CD14-positive monocyte (primary cell): ENCODE results near the gene GAS6. TPM values are rescaled to one million over a fixed set of nuclear protein-coding genes. Genes with fewer than 3 reads are reported as not detected.

Experiments used
- DNase-seq, 3 donors: peaks; one replicate each; pipeline ENCODE4 v3.0.0-alpha.2; 2011 to 2022
- H2AFZ ChIP-seq: 2 replicates; pipeline ENCODE4 v1.6.0; 2012; ENCODE audit warnings: mild to moderate bottlenecking, low read depth, low read length, inconsistent platforms; ENCODE audit not compliant: insufficient read depth, poor library complexity, severe bottlenecking
- H3K27ac ChIP-seq, 2 donors: 1 replicate in 1 of 2; 2 replicates in 1 of 2; pipeline ENCODE4 v1.5.1; 2012 to 2013; ENCODE audit warnings: low read length in 2 of 2, control low read depth in 1 of 2, inconsistent platforms in 1 of 2, low read depth in 1 of 2, mild to moderate bottlenecking in 1 of 2
- H3K27me3 ChIP-seq, 2 donors: one replicate each; pipeline versions ENCODE4 v1.6.0 to v1.6.1; 2011 to 2013; ENCODE audit warnings: low read length in 2 of 2; ENCODE audit not compliant: control insufficient read depth in 2 of 2, insufficient read depth in 2 of 2
- H3K36me3 ChIP-seq, 2 donors: replicated peaks in 1 of 2; 1 replicate in 1 of 2; 2 replicates in 1 of 2; pipeline versions ENCODE4 v1.5.1 to v1.6.1; 2012 to 2013; ENCODE audit warnings: low read length in 2 of 2, control low read depth in 1 of 2, inconsistent platforms in 1 of 2, mild to moderate bottlenecking in 1 of 2; ENCODE audit not compliant: insufficient read depth in 2 of 2, control insufficient read depth in 1 of 2
- H3K4me1 ChIP-seq, 2 donors: 1 replicate in 1 of 2; 2 replicates in 1 of 2; pipeline versions ENCODE4 v1.5.1 to v1.6.1; 2012 to 2013; ENCODE audit warnings: low read length in 2 of 2, control low read depth in 1 of 2, inconsistent platforms in 1 of 2, mild to moderate bottlenecking in 1 of 2, moderate library complexity in 1 of 2; ENCODE audit not compliant: insufficient read depth in 2 of 2, control insufficient read depth in 1 of 2
- H3K4me2 ChIP-seq: replicated peaks from 2 replicates; pipeline ENCODE3; 2012; ENCODE audit warnings: low read length, moderate library complexity, mild to moderate bottlenecking; ENCODE audit not compliant: poor library complexity, severe bottlenecking; ENCODE audit errors: extremely low read depth
- H3K4me3 ChIP-seq, 3 experiments: fragments of 200-600 bp in 1 of 3; sonication (generic) in 1 of 3; replicated peaks in 1 of 3; 1 replicate in 2 of 3; 2 replicates in 1 of 3; pipeline ENCODE4 v1.5.1; 2011 to 2013; ENCODE audit warnings: low read length in 3 of 3, mild to moderate bottlenecking in 3 of 3, control low read depth in 2 of 3, low read depth in 2 of 3, inconsistent platforms in 1 of 3, moderate library complexity in 1 of 3
- H3K79me2 ChIP-seq: 2 replicates; pipeline ENCODE4 v1.6.0; 2012; ENCODE audit warnings: mild to moderate bottlenecking, control low read depth, inconsistent platforms, low read length, moderate library complexity; ENCODE audit not compliant: insufficient read depth
- H3K9ac ChIP-seq: 2 replicates; pipeline ENCODE4 v1.6.0; 2017; ENCODE audit warnings: low read length, mild to moderate bottlenecking; ENCODE audit not compliant: insufficient read depth, poor library complexity, severe bottlenecking
- H3K9me3 ChIP-seq, 2 donors: replicated peaks in 1 of 2; 1 replicate in 1 of 2; 2 replicates in 1 of 2; pipeline versions ENCODE4 v1.5.1 to v1.6.1; 2012 to 2013; ENCODE audit warnings: low read length in 2 of 2, control low read depth in 1 of 2; ENCODE audit not compliant: control insufficient read depth in 1 of 2, insufficient read depth in 1 of 2
- H4K20me1 ChIP-seq: 2 replicates; pipeline ENCODE4 v1.6.0; 2012; ENCODE audit warnings: mild to moderate bottlenecking, low read length, control low read depth, moderate library complexity; ENCODE audit not compliant: insufficient read depth
- H3K27ac Mint-ChIP-seq, 7 donors: one replicate each; pipeline ENCODE4 v1.8.0; 2020; ENCODE audit warnings: mild to moderate bottlenecking in 7 of 7, mixed read lengths in 7 of 7, moderate library complexity in 6 of 7, inconsistent platforms in 2 of 7
- H3K27me3 Mint-ChIP-seq, 3 donors: one replicate each; pipeline ENCODE4 v1.8.0; 2021 to 2022; ENCODE audit warnings: low read depth in 3 of 3, mild to moderate bottlenecking in 3 of 3, mixed read lengths in 3 of 3, moderate library complexity in 3 of 3, inconsistent platforms in 1 of 3
- H3K36me3 Mint-ChIP-seq, 2 donors: one replicate each; pipeline ENCODE4 v1.8.0; 2020; ENCODE audit warnings: mixed read lengths in 2 of 2, inconsistent platforms in 1 of 2, mild to moderate bottlenecking in 1 of 2
- H3K4me1 Mint-ChIP-seq: one replicate; pipeline ENCODE4 v1.8.0; 2020; ENCODE audit warnings: mild to moderate bottlenecking, mixed read lengths
- H3K4me3 Mint-ChIP-seq, 2 donors: one replicate each; pipeline ENCODE4 v1.8.0; 2020; ENCODE audit warnings: mild to moderate bottlenecking in 2 of 2, mixed read lengths in 2 of 2, moderate library complexity in 1 of 2
- H3K9me3 Mint-ChIP-seq, 7 donors: one replicate each; pipeline ENCODE4 v1.8.0; 2020 to 2022; ENCODE audit warnings: mixed read lengths in 7 of 7, mild to moderate bottlenecking in 6 of 7, moderate library complexity in 6 of 7, inconsistent platforms in 2 of 7
- CTCF ChIP-seq: fragments of 200-600 bp; IDR thresholded peaks from one replicate; pipeline ENCODE4 v1.8.0; 2022; ENCODE audit warnings: antibody characterized with exemption, mild to moderate bottlenecking
- WGBS: methylation state at CpG from one replicate; pipeline ENCODE4 v1.1.5; 2013; ENCODE audit warnings: missing lambda C conversion rate; ENCODE audit not compliant: insufficient coverage; 5-methylcytosine and 5-hydroxymethylcytosine counted together
- intact Hi-C, 2 donors: fragments of 100-400 bp; cut with micrococcal nuclease; formaldehyde crosslinking; loops; one replicate each; pipeline versions ENCODE4 v1.15.0 to v1.15.1; 2023
- polyA plus RNA-seq, 3 donors: library from polyadenylated mRNA; depleted of rRNA in 1 of 3; unstranded in 2 of 3; stranded (reverse) in 1 of 3; fragments of 300-500 nt in 2 of 3; fragments of >200 nt in 1 of 3; fragmentation: Illumina TruSeq in 2 of 3; gene quantifications; 1 replicate in 2 of 3; 2 replicates in 1 of 3; pipeline ENCODE4 v1.2.3, GENCODE V29; 2012 to 2021

The GAS6 gene
- polyA plus RNA-seq, 3 donors: 1.8 to 7.5 (median 1.9) TPM

- no peak for TF ChIP-seq CTCF
- Histone ChIP-seq H4K20me1 (no peaks in the 10 kb centered on the region), H3K27me3 (no peaks in the 10 kb centered on the region), H3K4me2 (no peak overlapping the region), H3K27ac (no peak overlapping the region), H3K79me2 (no peaks in the 10 kb centered on the region), H3K9me3 (no peaks in the 10 kb centered on the region), H3K4me3 (no peak overlapping the region), H2AFZ (no peak overlapping the region), H3K36me3 (no peaks in the 10 kb centered on the region), H3K4me1 (no peaks in the 10 kb centered on the region), H3K9ac (no peak overlapping the region)
- H3K27me3 Mint-ChIP-seq: peaks cover 10 to 27% (median 11%) of the 10 kb centered on the region in 3 donors
- 95% methylated on average over 44 of the region's 51 CpGs for WGBS
- H3K9me3 Mint-ChIP-seq: peaks cover 0 to 6% (median 2%) of the 10 kb centered on the region in 7 donors
- intact Hi-C loops: no loop called here
- no peaks in the 10 kb centered on the region for H3K36me3 Mint-ChIP-seq
- DNase-seq: no peak
- H3K27ac Mint-ChIP-seq: no peak overlapping the region
- H3K4me3 Mint-ChIP-seq: no peak overlapping the region
- no peaks in the 10 kb centered on the region for H3K4me1 Mint-ChIP-seq
Measured at GRCh38 chr13:113883921-113884804, 20.3 kb upstream of the GAS6 start.

- H2AFZ ChIP-seq: no peak overlapping the region
- 96% methylated on average over 21 of the region's 50 CpGs for WGBS
- no peaks in the 10 kb centered on the region for H3K79me2 ChIP-seq
- H3K9me3 ChIP-seq: no peaks in the 10 kb centered on the region
- no peaks in the 10 kb centered on the region for H3K36me3 ChIP-seq
- H3K27ac ChIP-seq: no peak overlapping the region
- H3K4me2 ChIP-seq: no peak overlapping the region
- DNase-seq: no peak
- H3K27me3 ChIP-seq: no peaks in the 10 kb centered on the region
- H3K4me3 Mint-ChIP-seq: no peak overlapping the region
- H3K9me3 Mint-ChIP-seq: peaks cover 0 to 6% (median 3%) of the 10 kb centered on the region in 7 donors
- no peak overlapping the region for H3K4me3 ChIP-seq
- H3K4me1 Mint-ChIP-seq: no peaks in the 10 kb centered on the region
- no peaks in the 10 kb centered on the region for H3K4me1 ChIP-seq
- H3K27me3 Mint-ChIP-seq: peaks cover 10 to 25% (median 11%) of the 10 kb centered on the region in 3 donors
- TF ChIP-seq CTCF: no peak
- H3K27ac Mint-ChIP-seq: no peak overlapping the region
- H4K20me1 ChIP-seq: no peaks in the 10 kb centered on the region
- intact Hi-C loops: no loop called here
- H3K9ac ChIP-seq: no peak overlapping the region
- no peaks in the 10 kb centered on the region for H3K36me3 Mint-ChIP-seq
Measured at GRCh38 chr13:113883314-113883811, 19.5 kb upstream of the GAS6 start.
